Stimulated activated CD4-positive, alpha-beta T cell treated with anti-CD3 and anti-CD28 coated beads, Interleukin-1b, Interleukin-23, amount 100 ng/mL, for 4 hours (primary cell): ENCODE measurements around the gene ATP6V0D1.
"Not testable (repeated sequence)": the region's sequence is repeated elsewhere in the genome, so short reads cannot be mapped to it uniquely, and the experiment has no call there.

Source experiments
- DNase-seq, 2 donors: peaks; one replicate each; pipeline ENCODE4 v3.0.0-alpha.2; 2020; ENCODE audit warnings: low read depth in 2 of 2

Gene ATP6V0D1

DNA sequence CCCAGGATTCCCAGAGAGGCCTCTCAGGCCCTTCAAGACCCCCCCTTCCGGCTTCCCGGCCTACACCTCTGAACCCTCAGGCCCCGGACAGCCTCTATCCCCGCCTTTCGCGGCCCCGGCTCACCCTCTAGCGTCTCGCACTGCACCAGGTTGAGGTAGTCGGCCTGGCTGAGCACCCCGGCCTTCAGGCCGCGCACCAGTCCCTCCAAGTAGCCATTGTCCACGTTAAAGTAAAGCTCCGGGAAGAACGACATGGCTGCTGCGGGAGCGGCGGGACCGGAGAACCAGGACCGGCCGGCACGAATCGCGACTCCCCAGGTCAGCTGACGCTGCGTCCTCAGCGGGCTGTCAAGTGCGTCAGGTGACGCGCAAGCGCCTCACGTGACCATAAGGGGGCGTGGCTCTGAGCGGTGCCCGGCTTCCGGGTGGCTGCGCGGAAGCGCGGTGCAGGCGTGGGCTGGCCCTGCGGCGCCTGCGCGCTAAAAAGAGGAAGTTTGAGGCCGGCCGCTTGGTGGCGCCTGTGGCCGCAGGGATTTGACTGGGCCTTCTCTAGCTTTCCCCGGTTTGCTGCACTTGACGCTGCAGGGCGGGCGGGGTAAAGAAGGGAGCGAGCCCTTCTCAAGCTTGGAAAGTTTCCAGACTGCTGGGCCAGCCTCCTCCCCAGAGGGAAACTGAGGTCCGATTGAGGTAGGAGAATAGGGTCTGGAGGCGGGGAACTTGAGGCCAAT is at the start of gene ATP6V0D1:
TSS of gene ATP6V0D1 (minus strand) at position 325 of the 728 bp plus-strand sequence. CDS start at position 254, 71 bp downstream.
- peak; percentile 98 for DNase-seq

DNA sequence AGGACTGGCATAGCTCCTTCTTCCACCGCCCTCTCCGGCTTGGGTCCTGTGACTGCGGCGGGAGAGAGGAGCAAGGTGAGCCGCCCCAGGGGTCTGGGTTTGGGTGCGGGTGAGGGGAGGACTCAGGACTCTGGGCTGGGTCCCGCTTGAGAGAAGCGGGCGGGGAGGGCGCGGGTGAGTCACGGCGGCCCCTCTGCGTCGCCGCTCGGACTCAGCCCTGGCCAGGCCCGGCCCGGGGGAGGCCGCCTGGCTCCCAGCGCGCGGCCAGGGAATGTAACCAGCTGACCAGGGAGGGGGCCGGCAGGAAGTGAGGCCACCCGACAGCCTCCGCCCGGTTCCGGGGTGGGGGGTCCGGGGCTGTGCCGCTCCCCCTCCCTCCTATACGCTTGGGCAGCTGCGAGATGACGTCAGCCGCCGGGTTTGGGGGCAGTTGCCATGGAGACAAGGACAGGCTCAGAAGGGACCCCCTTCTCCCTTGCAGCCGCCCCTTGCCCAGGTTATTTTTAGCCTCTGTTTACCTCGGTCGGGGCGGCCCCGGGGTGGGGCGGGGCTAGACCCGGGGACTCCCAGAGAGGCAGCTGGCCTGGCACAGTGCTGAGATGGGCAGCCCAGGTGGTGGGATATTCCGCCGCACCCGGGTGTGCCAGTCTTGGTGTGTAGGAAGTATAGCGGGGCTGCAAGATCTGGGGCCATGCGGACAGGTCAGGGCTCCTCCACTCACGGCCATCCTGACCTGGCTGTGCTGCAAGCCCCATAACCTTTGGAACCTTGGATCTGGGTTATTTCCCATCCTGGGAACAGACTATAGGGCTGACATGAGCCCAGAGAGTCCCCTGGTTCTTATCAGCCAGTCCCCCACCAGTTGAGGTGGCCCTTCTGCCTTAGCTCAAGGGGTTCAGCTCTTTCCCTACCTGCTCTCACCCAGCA is 49.3 kb upstream of the ATP6V0D1 start:
- DNase-seq: no peak

GRCh38 chr16:67529582-67530012 is 48.6 kb upstream of the ATP6V0D1 start:
- DNase-seq: no peak

- DNase-seq: peak in 1 of 2 donors; percentile 29
Observed at GRCh38 chr16:67528870-67529581, 48.1 kb upstream of the ATP6V0D1 start.

DNA sequence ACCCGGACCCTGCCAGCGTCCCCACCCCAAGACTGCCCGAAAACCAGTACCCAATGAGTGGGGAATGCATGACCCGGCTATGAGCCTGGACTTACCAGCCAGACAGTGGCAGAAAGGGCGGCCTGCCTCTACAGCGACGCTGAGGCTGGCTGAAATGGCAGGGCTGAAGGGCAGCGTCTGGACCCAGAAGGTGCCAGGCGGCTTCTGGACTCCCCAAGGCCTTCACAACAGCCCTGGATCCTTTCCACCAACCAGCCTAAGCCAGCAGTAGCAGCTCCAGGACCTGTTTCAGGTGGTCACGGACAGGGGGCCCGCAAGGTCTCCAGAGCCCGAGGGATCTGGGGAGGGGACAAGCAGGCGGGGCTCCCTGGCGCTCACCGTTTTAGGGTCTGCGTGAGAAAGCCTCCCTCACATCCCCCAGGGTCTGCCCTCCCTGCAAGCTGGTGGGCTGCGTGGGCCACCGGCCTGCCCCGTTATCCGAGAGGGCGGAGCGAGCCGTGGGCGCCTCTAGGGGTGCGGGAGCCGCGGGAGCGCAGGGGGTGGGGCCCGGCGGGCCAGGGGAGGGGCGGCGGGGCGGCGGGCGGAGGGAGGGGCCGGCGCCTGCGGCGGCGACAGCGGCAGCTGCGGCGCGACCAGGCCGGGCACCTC is 47.4 kb upstream of the ATP6V0D1 start, which contains the start of gene RIPOR1:
TSS of gene RIPOR1 (plus strand) at position 608 of the 648 bp plus-strand sequence. CDS start 9,618 bp downstream, outside the sequence.
- peak in 1 of 2 donors; percentile 47 for DNase-seq

GRCh38 chr16:67526149-67526791 is 45.3 kb upstream of the ATP6V0D1 start:
- no peak for DNase-seq

DNA sequence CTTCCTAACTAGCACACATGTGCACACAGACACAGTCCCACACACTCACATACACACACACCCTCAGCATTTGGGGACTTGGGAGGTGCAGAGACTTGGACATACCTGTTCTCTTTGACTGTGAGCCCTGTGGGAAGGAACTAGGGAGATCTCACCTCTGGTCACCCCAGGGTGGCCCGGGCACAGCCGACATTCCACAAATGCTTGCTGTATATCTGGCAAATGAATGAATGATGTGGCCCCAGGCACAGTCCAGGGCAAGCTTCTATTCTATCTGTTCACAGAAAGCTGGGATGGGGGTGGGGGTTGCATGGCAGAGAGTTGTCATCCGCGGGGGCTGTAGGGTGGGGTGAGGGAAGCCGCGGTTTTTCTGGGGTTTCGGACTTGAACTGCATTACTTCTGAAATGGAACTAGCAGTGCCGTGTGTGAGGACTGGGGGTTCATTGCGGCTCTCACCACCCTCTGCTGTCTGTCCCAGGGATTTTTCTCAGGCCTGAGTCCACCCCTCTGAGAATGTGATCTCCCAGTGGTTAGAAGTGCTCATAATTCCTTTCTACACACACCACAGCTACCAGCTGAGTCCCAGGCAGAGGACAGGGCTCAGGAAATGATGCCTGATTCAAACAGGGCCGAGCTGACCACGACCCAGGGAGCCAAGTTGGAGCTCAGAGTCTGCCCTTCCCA is 44.4 kb upstream of the ATP6V0D1 start:
- DNase-seq: no peak

- peak; percentile 97 to 98 for DNase-seq
Observed at GRCh38 chr16:67521095-67521804, 40.3 kb upstream of the ATP6V0D1 start.

DNA sequence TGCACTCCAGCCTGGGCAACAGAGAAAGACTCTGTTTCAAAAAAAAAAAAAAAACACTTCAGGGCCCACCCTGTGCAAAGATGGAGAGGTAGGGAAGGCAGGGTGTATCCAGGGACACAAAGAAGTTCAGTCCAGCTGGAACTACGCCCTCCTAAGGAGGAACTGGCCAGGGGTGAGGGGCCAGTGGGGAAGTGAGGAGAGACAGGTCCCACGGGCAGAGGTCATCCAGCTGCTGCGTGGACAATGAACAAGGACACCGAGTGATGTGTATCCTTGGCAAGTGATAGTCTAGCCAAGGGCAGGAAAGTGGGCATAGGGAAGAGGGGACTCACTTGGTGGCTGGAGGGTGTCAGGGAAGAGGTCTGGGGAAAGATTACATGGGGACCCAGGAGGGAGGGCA is 38.3 kb upstream of the ATP6V0D1 start:
- no peak for DNase-seq

DNA sequence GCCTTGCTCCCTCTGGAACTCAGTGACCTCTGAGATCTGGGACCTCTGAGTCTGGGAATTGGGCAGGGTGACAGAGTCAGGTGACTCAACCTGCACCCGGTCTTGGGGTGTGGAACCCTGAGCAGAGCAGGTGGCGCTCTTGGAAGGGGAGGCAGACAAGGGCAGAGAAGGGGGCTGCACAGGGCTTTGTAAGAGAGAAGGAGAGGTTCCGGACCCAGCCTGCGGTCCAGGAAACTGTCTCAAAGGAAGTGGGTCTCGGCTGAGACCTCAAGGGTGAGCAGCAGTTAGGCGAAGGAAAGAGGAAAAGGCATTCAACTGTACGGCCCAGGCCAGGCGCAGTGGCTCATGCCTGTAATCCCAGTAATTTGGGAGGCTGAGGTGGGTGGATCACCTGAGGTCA is 37.7 kb upstream of the ATP6V0D1 start:
- DNase-seq: no peak

DNA sequence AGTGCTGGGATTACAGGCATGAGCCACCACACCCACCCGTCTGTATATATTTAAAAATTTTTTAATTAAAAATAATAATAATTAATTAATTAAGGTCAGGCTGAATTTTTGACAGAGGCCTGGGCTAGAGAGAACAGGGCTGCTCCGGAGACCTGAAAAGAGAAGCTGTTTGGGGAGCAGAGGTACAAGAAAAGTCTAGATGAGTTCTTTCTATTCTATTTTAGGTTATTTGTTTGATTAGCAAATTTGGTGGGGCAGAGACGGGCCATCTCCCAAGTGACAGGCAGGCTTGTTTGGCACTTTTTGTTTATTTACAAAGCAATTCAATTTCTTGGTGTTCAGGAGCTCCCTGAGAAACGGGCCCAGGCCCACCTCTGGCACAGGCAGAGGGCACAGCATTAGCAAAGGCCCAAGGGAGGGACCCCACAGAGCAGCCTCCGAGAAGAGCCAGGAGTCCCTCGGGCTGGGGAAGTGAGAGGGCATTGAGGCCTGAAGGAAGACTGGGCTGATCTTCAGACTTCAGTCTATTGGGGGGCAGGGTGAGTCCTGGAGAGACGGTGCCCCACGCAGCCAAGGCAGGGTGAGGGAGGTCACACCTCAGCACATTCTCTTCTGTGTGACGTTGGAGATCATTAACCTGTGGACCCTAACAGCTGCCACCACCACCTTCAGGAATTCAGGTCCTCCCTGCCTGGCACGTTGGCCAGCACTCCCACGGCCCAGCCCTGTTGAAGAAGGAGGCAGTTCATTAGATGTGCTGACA is 36.9 kb upstream of the ATP6V0D1 start:
- DNase-seq: no peak

GRCh38 chr16:67517155-67517445 is 36.1 kb upstream of the ATP6V0D1 start:
- DNase-seq: no peak

GRCh38 chr16:67516296-67517154 is 35.6 kb upstream of the ATP6V0D1 start:
- no peak for DNase-seq

DNA sequence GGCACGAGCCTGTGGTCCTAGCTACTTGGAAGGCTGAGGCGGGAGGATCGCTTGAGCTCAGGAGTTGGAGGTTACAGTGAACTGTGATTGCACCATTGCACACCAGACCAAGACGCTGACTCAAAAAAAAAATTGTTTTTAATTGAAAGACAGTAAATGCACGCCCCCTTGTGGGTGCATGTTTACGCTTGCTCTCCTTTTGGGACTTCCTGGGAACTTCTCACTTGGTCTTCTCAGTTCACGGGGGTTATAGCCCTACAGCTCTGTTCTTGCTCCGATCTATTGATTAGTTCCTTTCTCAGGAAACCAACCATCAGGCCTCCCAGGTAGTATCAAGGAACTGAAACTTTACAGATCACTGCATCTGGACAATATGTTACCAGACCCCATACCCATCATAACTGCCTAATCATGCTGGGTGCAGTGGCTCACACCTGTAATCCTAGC is 33.4 kb upstream of the ATP6V0D1 start:
- peak; percentile 67 to 68 for DNase-seq

- not testable (repeated sequence) for DNase-seq
Observed at GRCh38 chr16:67513892-67514291, 32.9 kb upstream of the ATP6V0D1 start.

- no peak for DNase-seq
Observed at GRCh38 chr16:67509016-67509415, 28.1 kb upstream of the ATP6V0D1 start.

DNA sequence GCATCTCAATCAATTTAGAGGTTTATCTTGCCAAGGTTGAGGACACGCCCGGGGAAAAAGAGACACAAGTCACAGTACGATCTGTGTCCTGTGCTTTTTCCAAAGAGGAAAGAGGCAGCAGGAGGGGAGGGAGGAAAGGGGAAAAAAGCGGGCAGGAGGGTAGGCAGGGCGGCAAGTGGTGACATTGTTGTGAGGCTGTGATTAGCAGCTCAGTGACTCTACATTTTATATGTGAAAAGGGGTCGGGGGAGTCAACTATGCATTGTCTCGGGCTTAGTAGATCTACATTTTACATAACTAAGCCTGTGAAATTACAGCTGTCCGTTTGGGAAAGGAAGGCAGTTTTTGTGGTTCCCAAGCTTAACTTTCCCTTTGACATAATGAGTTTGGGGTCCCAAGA is 25.5 kb upstream of the ATP6V0D1 start:
- DNase-seq: no peak
